Inflammatory macrophage treated with lipopolysaccharide for 4 hours (primary cell): ENCODE results near the gene PPP1R2.
"Not testable (repeated sequence)": the region's sequence is repeated elsewhere in the genome, so short reads cannot be mapped to it uniquely, and the experiment has no call there.

Experiments
- DNase-seq: peaks from one replicate; pipeline ENCODE4 v3.0.0-alpha.2; 2020

PPP1R2 gene

DNA sequence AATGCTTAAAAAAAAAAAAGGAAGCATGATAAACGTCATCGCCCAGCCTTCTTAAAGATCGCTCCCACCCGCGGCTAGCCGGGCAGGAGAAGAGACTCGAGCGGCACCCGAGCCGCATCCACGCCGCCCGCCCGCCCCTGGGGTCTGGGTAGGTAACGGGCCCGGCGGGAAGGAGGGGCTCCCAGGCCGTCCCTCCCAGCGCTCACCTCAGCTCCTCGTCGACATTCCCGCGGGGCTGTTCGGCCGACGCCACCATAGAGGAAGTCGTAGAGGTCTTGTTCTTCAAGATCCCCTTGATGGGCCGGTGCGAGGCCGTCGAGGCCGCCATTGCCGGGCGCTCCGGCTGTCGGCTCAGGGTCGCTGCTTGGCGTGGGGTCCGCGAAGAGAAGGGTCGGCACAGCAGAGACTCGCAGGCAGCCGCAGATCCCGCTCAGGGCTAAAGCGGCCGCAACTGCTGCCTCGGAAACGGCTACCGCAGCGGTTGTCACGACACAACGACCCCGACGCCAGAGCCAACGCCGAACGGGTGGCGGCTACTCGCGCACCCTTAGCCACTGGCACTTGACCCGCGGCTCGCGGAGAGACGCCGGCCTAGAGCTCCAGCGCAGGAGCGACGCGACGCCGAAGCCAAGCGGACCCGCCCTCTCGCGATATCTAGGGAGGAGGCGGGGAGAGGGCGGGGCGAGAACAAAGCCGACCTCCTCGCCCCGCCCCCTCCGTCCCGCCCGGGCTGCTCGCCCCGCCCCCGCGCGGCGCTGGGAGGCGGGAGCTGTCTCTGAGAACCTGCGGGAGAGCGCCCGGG is at the start of gene PPP1R2:
Gene PPP1R2, minus strand, starts transcription at position 628 of the 802 bp plus-strand sequence. Its CDS starts 300 bp downstream, at position 328.
- DNase-seq, result peak; percentile 92

DNA sequence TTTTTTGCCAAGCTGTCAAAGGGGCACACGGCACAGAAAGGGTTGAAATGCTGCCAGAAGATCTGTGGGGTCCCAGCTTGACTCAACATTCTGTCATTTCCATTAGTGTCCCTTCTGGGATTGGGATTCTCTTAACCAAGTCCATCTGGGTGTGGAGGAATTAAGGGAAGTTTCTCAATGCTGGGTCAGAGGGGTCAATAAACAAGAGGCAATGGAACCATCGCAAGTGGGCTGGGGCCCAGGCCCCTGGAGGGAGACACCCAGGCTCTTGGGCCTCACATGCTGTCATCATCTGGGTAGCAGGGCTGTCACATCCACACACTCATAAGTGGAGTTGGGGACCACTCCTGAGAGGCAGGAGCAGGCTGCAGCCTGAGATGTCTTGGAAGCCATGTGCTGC is 48.7 kb upstream of the PPP1R2 start:
- no peak for DNase-seq

- no peak for DNase-seq
Measured at GRCh38 chr3:195591220-195591619, 48.1 kb upstream of the PPP1R2 start.

DNA sequence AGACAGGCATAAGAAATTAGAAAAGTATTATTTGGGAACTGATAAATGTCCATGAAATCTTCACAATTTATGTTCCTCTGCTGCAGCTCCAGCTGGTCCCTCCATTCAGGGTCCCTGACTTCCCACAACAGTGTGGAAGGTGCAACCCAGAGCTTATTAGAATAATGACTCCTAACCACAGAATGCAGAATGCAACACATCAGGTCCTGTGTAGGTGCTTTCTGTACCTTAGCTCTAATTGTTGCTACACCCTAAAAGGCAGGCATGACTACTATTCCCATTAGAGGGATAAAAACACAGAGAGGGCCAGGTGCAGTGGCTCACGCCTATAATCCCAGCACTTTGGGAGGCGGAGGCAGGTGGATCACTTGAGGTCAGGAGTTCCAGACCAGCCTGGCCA is 47.3 kb upstream of the PPP1R2 start:
- not testable (repeated sequence) for DNase-seq

- DNase-seq, result not testable (repeated sequence)
Measured at GRCh38 chr3:195589796-195590195, 46.7 kb upstream of the PPP1R2 start.

DNA sequence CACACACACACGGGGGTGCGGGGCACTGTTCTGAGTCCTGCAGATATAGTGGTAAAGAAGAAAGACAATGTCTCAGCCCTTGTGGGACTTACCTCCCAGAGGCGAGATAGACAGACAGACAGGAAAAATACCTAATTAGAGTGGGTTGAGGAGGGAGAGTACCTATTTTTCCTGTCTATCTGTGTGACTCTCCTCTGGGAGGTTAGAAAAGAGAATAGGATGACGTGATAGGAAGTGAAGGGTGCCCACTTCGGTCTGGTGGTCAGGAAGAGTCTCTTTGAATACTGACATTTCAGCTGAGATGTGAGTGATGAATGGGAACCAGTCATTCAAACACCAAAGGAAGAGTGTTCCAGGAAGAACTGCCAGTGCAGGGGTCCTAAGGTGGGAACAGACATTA is 44.7 kb upstream of the PPP1R2 start:
- DNase-seq, result no peak

DNA sequence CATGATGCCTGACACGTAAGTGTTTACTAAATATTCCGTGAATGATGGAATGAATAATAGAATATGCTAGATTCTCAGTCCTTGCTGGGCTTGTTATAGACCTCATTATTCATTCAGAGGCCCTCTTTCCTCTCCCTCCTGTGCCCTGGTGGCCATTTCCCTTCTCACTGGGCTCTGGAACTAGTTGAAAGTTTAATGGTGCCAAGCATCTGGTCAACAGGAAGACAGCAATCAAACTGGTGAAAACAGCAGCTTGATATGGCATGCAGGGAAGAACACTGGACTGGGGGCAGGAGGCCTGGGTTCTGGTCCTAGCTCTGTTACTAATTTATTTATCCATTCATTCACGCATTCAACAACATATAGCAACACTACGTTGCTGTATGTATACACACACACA is 44.3 kb upstream of the PPP1R2 start:
- no peak for DNase-seq

DNA sequence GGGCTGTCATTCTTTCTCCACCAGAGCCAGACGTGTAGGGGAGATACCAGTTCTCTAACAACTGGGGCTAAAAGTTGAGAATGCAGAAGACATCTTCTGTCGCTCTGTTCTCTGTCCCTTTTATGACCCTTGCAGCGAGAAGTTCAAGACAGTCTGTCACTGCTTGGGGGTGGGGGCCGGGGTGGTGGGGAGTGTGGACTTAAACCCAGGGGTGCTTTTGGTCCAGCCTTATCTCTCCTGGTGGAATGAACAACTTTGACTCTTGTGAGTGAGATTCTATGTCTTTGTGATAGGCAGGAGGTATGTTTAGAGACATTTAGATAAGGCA is 41.4 kb upstream of the PPP1R2 start:
- no peak for DNase-seq

- DNase-seq, result peak; percentile 36
Measured at GRCh38 chr3:195583831-195584542, 40.9 kb upstream of the PPP1R2 start, which contains the start of gene APOD. APOD (minus strand) TSS chr3:195583940; CDS start chr3:195579461, 4,479 bp downstream.

GRCh38 chr3:195582947-195583346 is 39.8 kb upstream of the PPP1R2 start:
- no peak for DNase-seq

DNA sequence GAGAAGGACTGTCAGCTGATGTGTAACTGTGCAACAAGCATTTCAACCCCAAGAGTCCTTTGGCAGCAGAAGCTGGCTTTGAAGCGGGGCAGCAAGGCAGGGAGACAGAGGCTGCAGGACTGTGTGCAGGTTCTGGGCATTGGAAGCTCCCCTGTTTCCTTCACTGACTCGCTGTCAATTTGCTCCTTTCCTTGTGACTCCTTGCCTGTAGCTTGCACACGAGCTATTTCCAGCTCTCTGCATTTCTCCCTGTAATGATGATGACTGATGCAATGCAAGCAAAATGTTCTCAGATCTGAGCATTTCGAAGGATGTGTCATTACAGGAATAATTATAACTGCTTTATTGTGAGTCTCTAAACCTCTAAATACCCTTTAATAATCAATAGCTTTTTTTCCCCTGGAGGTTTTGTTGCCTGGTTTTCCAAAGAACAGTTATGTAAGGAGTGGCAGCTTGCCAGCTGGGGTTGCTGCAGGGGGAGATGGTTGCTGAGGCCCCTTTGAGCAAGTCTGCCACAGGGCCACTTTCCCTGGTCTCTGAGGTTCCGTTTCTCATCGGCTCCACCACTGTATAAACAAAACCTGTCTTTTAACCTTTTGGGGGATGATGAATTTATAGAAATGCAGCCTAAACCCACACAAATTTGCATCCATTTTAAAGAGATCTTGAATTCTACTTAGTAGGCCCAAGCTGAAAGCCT is 37.8 kb upstream of the PPP1R2 start:
- DNase-seq, result no peak

GRCh38 chr3:195579281-195579680 is 36.2 kb upstream of the PPP1R2 start:
- no peak for DNase-seq

GRCh38 chr3:195578565-195578964 is 35.4 kb upstream of the PPP1R2 start:
- no peak for DNase-seq

GRCh38 chr3:195577645-195578177 is 34.6 kb upstream of the PPP1R2 start:
- DNase-seq, result no peak

DNA sequence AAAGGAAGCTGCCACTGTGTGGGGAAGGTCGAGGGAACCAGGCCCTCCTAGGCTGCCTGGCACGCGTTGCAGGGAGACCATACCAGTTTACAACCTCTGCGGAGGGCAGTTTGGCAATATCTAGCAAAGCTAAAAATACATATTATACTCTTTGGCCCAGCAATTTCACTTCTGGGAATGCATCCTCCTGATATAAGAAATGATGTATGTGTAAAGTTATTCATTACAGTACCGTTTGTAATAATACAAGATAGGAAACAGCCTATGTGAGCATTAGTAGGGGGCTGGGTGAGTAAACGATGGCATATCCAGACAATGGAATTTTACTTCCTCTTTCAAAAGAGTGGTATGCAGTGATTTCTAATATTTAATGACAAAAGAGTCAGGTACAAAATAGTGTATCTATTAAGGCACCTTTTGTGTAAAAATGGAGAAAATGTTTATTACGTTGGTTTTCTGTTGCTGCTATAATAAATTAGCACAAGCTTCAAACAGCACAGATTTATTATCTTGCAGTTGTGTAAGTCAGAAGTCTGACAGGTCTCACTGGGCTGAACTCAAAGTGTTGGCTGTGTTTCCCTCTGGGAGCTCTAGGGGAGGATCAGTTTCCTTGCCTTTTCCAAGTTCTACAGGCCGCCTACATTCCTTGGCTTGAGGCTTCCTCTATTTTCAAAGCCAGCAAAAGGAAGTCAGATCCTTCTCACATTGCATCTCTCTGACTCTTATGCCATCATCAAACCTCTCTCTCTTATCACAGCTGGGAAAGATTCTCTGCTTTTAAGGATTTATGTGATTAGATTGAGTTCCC is 31.6 kb upstream of the PPP1R2 start:
- peak; percentile 14 for DNase-seq

DNA sequence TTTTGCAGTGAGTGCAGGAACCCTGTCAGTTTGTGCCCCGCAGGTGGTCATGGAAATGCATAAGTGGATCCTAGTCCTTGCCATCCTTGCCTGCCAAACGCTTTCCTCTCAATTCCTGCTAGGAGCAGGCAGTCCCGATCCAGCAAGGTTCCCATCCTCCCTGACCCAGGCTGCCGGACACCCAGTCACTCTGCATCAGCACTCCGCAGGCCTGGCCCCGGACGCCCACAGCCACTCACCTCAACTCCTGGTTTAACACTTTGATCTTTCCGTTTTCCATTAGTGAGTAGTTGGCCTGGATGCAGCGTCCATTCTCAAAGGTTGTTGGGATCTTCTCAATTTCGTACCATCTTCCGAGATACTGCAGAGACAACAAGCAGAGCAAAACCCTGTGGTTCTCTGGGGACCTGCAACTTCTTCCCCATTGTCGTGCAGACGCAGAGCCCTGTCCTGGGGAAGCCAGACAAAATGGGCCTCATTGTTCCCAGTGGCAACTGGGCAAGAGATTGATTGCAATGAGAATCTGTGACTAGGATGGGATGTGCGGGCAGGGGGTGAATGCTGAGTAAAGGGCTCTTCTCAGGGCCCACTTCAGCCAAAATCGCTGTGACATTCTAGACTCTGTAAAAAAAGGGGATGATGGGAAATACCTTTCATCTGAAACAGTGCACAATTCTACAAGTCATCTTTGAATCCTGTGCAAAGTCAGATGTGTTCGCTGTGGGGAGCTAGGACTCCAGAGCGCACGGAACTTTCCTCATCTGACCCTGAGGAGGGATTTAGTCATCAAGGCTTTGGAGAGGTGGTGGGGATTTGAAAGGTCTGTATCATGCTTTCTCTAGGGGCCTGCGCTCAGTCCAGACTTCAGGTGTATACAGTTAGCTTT is 30.7 kb upstream of the PPP1R2 start:
- no peak for DNase-seq

DNA sequence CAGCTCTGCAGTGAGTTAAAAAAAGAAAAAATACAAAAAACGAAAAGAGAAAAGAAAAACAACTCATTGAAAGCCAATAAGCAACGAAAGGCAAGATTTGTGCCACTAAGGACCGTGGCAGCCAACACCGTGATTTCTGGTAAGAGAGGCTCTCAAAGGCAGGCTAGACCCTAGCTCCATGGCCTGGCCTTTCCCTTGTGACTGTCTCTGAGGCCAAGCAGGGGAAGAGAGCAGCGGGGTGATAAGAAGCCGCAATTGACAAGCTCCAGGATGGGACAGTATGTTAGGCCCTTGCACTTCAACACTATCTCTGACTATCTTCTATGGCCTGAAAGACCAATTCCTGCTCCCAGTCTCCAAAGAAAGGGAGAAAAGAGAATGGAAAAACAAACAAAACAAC is 28.2 kb upstream of the PPP1R2 start:
- no peak for DNase-seq

DNA sequence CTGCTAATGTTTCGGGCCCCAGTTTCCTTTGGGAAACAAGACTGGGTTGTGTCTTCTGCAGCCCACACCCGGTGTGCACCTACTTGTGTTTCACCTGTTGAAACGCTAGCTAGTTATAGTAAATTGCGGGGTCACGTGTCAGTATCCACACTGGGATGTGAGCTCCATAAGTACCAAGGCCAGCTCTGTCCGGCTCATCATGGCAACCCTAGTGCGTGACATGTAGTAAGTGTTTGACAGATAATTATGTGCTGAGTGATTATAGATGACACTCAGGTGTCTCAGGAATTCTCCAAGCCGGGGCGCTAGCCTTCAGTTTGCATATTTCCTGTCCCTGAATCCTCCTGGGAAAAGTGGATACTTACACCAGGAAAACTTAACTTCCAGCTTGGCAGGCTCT is 27.8 kb upstream of the PPP1R2 start:
- no peak for DNase-seq

DNA sequence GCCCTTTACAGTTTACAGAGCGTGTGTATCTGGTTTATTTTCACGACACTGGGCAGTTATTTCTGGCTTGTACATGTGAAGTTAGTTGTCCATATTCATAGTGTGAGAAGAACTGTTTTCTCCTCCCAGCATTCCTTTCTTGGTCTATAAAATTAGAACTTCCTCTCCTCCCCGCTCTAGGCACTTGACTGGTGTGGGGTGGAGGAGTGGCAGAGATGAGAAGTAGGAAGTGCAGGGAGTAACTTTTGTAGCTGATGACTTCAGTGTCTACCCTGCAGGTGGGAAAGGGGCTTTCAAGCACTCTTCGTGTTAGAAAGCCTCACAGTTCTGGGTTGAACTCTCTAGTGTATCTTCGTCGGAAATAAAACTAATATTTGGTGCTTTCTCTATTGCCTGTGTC is 27.2 kb upstream of the PPP1R2 start:
- no peak for DNase-seq

DNA sequence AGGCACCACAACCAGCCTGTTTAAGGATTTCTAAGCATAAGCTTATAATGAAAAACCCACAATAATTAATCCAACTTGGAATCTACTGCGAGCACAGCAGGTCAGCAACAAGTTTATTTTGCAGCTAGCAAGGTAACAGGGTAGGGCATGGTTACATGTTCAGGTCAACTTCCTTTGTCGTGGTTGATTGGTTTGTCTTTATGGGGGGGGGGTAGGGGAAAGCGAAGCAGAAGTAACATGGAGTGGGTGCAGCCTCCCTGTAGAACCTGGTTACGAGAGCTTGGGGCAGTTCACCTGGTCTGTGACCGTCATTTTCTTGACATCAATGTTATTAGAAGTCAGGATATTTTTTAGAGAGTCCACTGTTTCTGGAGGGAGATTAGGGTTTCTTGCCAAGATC is 25.5 kb upstream of the PPP1R2 start:
- no peak for DNase-seq

GRCh38 chr3:195566797-195567196 is 23.7 kb upstream of the PPP1R2 start:
- DNase-seq, result no peak

DNA sequence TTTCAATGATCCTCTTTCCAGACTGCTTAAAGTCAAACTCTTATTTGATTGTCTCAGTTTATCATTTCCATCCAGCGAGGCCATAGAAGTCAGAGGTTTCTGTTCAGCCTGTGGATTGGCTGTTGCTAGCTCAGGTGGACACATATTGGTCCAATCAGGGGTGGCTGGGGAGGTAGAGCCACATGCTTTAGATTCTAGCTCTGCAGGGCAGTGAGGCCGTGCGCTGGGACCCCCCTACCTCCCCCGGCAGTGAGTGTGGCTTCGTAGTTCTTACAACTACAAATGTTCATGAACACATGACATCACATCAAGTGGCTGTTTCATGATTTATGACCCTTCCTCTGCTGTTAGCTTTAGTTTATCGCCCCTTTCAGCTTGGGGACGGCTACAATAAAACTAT is 22.6 kb upstream of the PPP1R2 start:
- DNase-seq, result no peak
